GM13976 (cell line): ENCODE results near the gene CD209.

Experiments
- DNase-seq: peaks from one replicate; pipeline ENCODE4 v3.0.0; 2012; ENCODE audit warnings: low spot score
- CTCF ChIP-seq: IDR thresholded peaks from 2 replicates; pipeline ENCODE4 v1.5.1; 2012; ENCODE audit warnings: borderline replicate concordance, mild to moderate bottlenecking; ENCODE audit not compliant: insufficient read depth; ENCODE audit errors: extremely low read depth, missing control alignments, control extremely low read depth
- in situ Hi-C: fragments of 300-500 bp; cut with MboI; formaldehyde crosslinking; loops from one replicate; pipeline ENCODE4 v1.12.0; 2022; ENCODE audit warnings: low sequenced_read_pairs, mixed read lengths, inconsistent platforms; ENCODE audit not compliant: unreplicated experiment

Gene CD209

GRCh38 chr19:7732045-7732444, 15.3 kb downstream of the CD209 start, which contains the start of gene CLEC4G:
Gene CLEC4G (minus strand): TSS chr19:7732110. CDS start chr19:7732102, 8 bp downstream.
- DNase-seq: no peak
- in situ Hi-C loops: no loop called here
- no peak for TF ChIP-seq CTCF

GRCh38 chr19:7731615-7732014, 15.7 kb downstream of the CD209 start:
- TF ChIP-seq CTCF: no peak
- in situ Hi-C loops: no loop called here
- no peak for DNase-seq

GRCh38 chr19:7731218-7731595, 16.1 kb downstream of the CD209 start:
- in situ Hi-C loops: no loop called here
- TF ChIP-seq CTCF: no peak
- no peak for DNase-seq

GRCh38 chr19:7730286-7731217, 16.8 kb downstream of the CD209 start:
- no peak for TF ChIP-seq CTCF
- in situ Hi-C loops: no loop called here
- DNase-seq: no peak

- in situ Hi-C loops: no loop called here
- TF ChIP-seq CTCF: no peak
- no peak for DNase-seq
Measured at GRCh38 chr19:7729831-7730285, 17.5 kb downstream of the CD209 start.

GRCh38 chr19:7729211-7729610, 18.1 kb downstream of the CD209 start:
- no peak for DNase-seq
- TF ChIP-seq CTCF: no peak
- in situ Hi-C loops: no loop called here

- in situ Hi-C loops: no loop called here
- peak; percentile 63 for DNase-seq
- TF ChIP-seq CTCF: peak; percentile 3
Measured at GRCh38 chr19:7725791-7726190, 21.5 kb downstream of the CD209 start.
